Nephron (organoid): ENCODE measurements around the gene IGF2R.

Experiments
- H3K27ac Mint-ChIP-seq, 3 experiments: 2 replicates each; pipeline ENCODE4 v1.8.0; 2020; ENCODE audit warnings: mixed read lengths in 3 of 3, mild to moderate bottlenecking in 2 of 3, moderate library complexity in 1 of 3
- H3K27me3 Mint-ChIP-seq: 2 replicates; pipeline ENCODE4 v1.8.0; 2021; ENCODE audit warnings: low read depth, mild to moderate bottlenecking, moderate library complexity, mixed read lengths
- H3K36me3 Mint-ChIP-seq: 2 replicates; pipeline ENCODE4 v1.8.0; 2020; ENCODE audit warnings: low read depth, mixed read lengths
- H3K4me1 Mint-ChIP-seq: 2 replicates; pipeline ENCODE4 v1.8.0; 2020; ENCODE audit warnings: mixed read lengths
- H3K4me3 Mint-ChIP-seq, 3 experiments: 2 replicates each; pipeline ENCODE4 v1.8.0; 2020; ENCODE audit warnings: mild to moderate bottlenecking in 3 of 3, mixed read lengths in 3 of 3, moderate library complexity in 2 of 3
- H3K9me3 Mint-ChIP-seq: 2 replicates; pipeline ENCODE4 v1.8.0; 2020; ENCODE audit warnings: mixed read lengths
- CTCF ChIP-seq, 3 experiments: fragments of 200-600 bp; sonication (generic); IDR thresholded peaks; one replicate each; pipeline ENCODE4 v1.5.0; 2021; ENCODE audit warnings: antibody characterized with exemption in 3 of 3; ENCODE audit not compliant: unreplicated experiment in 3 of 3

Gene IGF2R

GRCh38 chr6:160007611-160008010 lies 38.7 kb downstream of the IGF2R start:
- H3K4me1 Mint-ChIP-seq, result peaks cover 57% of the 10 kb centered on the region
- no peaks in the 10 kb centered on the region for H3K27me3 Mint-ChIP-seq
- peak overlapping the region in 1 of 3 experiments; percentile 46 for H3K27ac Mint-ChIP-seq

GRCh38 chr6:160010067-160010466 lies 41.2 kb downstream of the IGF2R start:
- Mint-ChIP-seq H3K4me1 (peaks cover 58% of the 10 kb centered on the region), H3K36me3 (peaks cover 73% of the 10 kb centered on the region), H3K9me3 (peaks cover 3% of the 10 kb centered on the region), H3K4me3 (peak overlapping the region in 2 of 3 experiments; percentile 39 to 40), H3K27ac (peak overlapping the region; percentile 78 to 93 (median 85)), H3K27me3 (no peaks in the 10 kb centered on the region)
- no peak for TF ChIP-seq CTCF (IDR thresholded peaks at IDR 0.05; ENCODE audit: unreplicated experiment in 3 of 3)

More at GRCh38 chr6:160007611-160008010, 38.7 kb downstream of the IGF2R start:
- Mint-ChIP-seq H3K9me3 (peaks cover 9% of the 10 kb centered on the region), H3K4me3 (no peak overlapping the region), H3K36me3 (peaks cover 71% of the 10 kb centered on the region)
- no peak for TF ChIP-seq CTCF (IDR thresholded peaks at IDR 0.05; ENCODE audit: unreplicated experiment in 3 of 3)

- no peaks in the 10 kb centered on the region for H3K9me3 Mint-ChIP-seq
- no peak for TF ChIP-seq CTCF (IDR thresholded peaks at IDR 0.05; ENCODE audit: unreplicated experiment in 3 of 3)
These were observed 45.3 kb downstream of the IGF2R start for GRCh38 chr6:160013987-160014868.

GRCh38 chr6:160014869-160015182 lies 45.9 kb downstream of the IGF2R start:
- H3K9me3 Mint-ChIP-seq, result peaks cover 3% of the 10 kb centered on the region
- TF ChIP-seq CTCF (IDR thresholded peaks at IDR 0.05; ENCODE audit: unreplicated experiment in 3 of 3), result no peak
- H3K4me1 Mint-ChIP-seq, result peaks cover 29% of the 10 kb centered on the region
- no peak overlapping the region for H3K27ac Mint-ChIP-seq
- H3K27me3 Mint-ChIP-seq, result no peaks in the 10 kb centered on the region
- peaks cover 91% of the 10 kb centered on the region for H3K36me3 Mint-ChIP-seq
- no peak overlapping the region for H3K4me3 Mint-ChIP-seq

More at GRCh38 chr6:160013987-160014868, 45.3 kb downstream of the IGF2R start:
- Mint-ChIP-seq H3K27me3 (no peaks in the 10 kb centered on the region), H3K4me1 (peaks cover 35% of the 10 kb centered on the region), H3K27ac (peak overlapping the region in 1 of 3 experiments; percentile 31), H3K36me3 (peaks cover 89% of the 10 kb centered on the region), H3K4me3 (no peak overlapping the region)

GRCh38 chr6:160015778-160016684 lies 47.1 kb downstream of the IGF2R start:
- Mint-ChIP-seq H3K27ac (no peak overlapping the region), H3K36me3 (peaks cover 91% of the 10 kb centered on the region), H3K4me3 (no peak overlapping the region), H3K4me1 (peaks cover 17% of the 10 kb centered on the region), H3K27me3 (no peaks in the 10 kb centered on the region), H3K9me3 (peaks cover 3% of the 10 kb centered on the region)
- TF ChIP-seq CTCF (IDR thresholded peaks at IDR 0.05; ENCODE audit: unreplicated experiment in 3 of 3), result no peak
